ENCODE measurements around the gene ACYP2.
"Not testable (repeated sequence)": the region's sequence is repeated elsewhere in the genome, so short reads cannot be mapped to it uniquely, and the experiment has no call there.

The ACYP2 gene

DNA sequence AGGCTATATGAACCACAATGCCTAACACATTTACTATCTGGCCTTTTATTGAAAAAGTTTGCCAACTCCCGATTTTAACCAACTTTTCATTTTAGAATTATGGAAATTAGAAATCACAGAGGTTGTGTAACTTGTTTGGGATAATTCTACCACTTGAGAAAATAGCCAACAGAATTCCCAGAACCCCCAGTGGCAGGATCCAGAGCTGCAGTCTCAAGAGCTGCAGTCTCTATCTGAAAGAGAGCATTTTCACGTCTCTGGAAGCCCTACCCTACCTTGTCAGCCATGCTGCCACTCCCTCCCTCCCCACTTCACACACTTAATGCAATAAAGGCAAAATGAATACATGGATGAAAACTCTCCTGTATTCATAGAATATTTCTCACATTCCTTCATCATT is 164.0 kb downstream of the ACYP2 start:
- DNase-seq = peak; percentile 24

DNA sequence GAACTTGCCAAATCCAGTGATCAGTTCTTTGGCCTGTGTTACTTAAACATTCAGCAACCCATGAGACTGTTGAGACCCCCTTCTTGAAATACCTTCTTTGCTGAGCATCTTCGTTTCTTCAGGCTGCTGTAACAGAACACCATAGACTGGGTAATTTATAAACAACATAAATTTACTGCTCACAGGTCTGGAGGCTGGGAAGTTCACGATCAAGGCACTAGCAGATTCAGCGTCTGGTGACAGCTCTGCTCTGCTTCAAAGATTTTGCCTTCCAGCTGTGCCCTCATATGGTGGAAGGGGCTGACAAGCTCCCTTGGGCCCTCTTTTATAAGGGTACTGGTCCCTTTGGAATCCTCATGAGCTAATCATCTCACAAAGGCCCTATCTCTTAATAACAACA is 169.4 kb downstream of the ACYP2 start:
- DNase-seq = no peak

DNA sequence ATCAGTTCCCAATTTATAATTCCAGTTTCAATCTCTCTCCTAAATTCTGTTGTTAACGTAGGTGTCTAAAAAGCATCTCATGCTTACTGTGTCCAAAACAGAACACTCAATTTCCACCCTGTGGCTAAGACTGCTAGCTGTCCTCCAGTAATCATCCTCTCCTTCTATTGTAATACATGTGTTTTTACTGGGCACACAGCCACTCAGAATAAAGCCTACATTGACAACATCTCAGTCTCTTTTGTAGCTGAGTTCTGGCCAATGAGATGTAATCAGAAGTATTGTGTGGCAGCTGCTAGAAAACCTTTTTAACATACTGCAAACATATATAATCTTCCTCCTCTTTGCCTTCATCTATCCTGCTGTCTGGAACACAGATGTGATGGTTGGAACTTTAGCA is 170.0 kb downstream of the ACYP2 start:
- DNase-seq = no peak

DNA sequence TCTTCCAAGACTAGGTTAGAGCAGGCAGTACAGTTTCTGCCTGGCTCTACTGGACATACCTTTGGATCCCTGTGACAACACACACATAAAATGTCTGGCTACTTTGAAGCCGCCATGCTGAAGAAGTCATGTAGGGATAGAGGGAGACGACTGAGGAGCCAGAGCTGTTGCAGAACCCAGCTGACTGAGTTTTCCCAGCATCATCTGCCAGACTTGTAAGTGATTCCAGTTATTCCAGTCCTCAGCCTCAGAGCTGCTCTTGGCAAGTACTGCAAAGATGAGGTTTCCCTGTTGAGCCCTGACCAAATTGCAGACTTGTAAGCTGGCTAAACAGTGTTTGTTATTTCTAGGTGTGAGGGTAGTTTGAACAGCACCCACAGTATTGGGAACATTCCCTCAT is 172.1 kb downstream of the ACYP2 start:
- no peak for DNase-seq

DNA sequence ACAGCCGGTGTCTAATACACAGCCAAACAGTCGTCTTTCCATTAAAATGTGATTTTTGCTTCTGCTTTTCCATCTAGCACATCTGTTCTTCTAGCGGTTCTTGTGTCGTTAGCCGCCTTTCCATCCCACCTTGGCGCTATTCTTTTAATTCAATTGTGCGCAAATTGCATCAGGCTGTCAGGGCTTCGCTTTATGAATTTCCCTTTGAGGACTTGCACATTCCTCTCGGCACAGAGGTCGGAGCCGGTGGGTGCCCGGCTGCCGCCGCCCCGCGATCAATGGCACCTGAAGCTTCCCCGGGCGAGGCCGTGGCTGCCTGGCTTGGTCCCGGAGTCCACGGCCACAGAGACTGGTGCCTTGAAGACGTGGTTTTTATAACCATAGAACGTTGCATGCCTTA is 174.5 kb downstream of the ACYP2 start:
- DNase-seq = no peak

DNA sequence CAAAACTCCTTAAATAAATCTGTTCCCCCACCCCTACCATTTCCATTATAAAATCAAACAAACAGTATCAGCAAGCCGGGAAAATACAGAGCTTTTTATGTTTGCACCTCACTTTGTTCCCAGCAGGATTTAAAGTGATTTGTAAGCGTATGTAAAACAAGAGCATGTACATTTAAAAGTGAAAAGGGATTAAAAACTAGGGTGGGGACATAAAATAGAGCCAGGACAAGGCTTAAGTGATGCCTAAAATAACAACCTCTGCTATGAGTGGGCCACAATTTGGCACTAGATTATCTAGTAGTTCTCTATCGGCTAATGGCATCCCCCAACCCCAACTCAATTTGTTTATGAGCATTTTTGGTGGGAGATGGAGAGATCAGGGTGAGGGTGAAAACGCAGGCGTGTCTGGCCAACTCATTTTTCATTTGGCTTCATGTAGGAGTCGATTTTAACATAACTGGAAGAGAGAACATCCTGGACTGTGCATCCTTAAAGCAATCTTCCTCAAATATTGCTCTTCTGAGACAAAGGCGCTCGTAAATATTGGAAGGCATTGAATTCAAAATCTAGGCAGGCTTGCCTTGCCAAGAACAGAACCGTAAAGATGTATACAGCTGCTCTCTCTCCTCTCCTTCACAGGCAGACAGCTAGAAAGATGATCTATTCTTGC is 175.1 kb downstream of the ACYP2 start:
- DNase-seq = no peak

DNA sequence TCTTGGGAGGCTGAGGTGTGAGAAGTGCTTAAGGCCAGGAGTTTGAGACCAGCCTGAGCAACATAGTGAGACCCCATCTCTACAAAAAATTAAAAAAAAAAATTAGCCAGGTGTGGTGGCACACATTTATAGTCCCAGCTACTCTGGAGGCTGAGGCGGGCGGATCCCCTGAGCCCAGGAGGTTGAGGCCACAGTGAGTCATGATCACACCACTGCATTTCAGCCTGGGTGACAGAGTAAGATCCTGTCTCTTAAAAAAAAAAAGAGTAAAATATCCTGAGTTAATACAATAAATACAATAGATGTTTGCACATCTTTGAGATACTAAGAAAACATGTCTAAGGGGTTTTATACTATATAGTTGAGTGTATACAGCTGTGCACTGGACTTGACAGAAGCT is 179.2 kb downstream of the ACYP2 start:
- not testable (repeated sequence) for DNase-seq

DNA sequence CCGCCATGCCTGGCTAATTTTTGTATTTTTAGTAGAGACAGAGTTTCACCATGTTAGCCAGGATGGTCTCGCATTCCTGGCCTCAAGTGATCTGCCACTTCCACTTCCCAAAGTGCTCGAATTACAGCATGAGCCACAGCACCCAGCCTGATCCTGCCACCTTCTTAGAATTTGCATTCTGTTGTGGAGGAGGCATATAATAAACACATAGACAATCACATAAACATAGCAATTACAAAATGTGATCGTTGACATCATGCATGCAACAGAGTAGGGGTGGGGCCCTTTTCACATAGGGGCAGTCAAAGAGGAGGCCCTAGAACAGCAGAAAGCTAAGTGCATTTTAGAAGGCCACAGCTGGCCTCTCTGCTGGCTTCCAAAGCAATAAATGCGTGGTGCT is 180.5 kb downstream of the ACYP2 start:
- no peak for DNase-seq

DNA sequence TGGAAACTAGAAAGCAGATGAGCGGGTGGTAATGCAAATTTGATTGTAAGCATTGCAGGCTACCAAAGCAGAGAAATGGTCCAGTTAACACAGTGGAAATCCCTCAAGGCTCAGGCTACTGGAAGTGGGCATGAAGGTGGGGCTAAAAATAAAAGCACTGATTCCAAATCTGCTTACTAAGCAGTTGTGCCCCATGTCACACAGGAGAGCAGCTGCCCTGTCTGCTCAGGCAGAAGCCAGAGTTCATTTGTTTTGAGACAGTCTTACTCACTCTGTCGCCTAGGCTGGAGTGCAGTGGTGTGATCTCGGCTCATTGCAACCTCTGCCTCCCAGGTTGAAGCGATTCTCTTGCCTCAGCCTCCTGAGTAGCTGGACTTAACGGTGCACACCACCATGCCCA is 183.1 kb downstream of the ACYP2 start:
- DNase-seq = no peak

DNA sequence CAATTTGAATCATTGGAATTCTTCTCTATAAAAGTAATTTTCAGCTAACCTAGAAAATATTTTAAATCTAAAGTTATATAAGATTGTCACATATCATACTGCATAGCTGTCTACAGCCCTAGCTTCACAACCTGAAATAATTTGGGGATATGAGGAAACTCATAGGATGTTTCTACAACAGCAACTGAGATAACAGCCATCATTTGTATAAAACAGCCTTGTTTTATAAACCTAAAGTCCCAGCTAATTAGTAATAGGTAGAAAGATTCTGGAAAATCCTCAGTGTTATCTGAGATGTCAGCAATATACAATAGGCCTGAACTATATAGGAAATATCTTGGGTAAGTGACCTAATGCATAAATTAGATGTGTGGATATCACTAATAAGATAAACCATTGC is 188.2 kb downstream of the ACYP2 start:
- no peak for DNase-seq

DNA sequence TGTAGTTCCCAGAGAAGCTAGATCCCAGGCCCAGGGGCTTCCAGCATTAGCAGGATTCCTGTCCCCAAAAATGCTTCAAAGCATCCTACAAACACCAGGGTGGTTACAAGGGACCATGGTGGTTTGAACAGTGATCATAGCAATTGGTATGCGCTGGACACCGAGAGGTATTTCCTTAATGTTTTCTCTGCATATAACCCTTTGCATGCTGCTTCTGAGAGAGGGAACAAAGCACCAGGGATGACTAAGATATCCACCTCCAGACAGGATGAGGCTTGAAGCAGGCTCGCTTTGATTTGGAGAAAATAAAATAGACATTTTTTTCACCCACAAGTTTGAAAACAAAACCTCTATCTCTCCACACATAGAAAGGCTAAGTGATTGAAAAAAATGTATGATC is 191.1 kb downstream of the ACYP2 start:
- DNase-seq = no peak

DNA sequence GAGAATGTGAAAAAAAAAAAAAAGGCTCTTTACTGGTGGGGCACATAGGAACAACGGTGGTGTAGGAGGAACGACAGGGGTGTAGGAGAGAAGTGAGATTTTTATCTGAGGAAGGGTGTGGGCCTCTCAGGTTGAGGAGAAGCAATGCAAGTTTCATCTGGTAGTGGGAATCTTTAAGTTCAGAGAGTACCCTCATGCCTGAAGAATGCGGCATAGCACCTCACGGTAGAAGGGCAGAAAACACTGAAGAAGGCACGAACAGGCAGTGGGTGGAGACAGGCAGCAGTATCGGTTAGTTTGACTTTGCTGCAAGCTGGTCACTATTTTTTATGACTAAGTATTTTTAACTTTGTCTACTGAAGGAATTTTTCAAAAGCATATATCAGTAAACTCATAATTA is 192.8 kb downstream of the ACYP2 start:
- DNase-seq = no peak

DNA sequence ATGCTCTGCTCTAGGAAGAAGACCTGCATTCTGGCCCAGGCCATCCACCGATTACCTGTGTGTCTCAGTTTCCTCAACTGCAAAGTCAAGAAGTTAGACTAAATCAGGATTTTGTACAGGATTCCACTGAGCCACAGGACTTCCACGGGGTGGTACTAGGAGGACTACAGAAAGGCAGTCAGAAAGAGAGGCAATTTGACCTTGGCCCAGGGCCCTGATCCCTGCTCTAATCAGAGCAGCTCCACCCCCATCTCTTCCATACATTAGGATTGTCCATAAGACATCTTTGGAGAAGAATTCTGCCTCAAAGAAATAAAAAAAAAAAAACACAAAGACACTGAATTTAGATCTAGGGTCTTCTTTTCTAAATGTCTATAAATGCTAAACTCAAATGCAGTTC is 193.4 kb downstream of the ACYP2 start:
- no peak for DNase-seq

DNA sequence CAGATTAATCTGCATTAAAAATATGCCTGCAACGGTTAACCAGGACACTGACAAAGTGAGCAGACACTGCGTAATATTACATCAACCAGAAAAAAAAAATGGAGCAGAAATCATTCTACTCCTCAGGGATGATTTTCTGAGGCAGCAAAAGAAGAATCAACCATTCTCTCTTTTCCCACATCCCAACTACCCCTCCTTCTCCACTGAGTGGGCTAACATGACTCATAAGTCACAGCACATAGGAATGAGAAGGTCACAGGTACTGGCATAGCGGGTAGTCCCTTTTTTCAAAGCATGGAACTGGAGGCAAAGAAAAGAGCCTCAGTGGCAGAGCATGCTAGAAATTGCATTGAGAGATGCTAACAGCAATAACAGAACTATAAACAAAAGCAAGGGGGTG is 194.9 kb downstream of the ACYP2 start:
- DNase-seq = no peak

DNA sequence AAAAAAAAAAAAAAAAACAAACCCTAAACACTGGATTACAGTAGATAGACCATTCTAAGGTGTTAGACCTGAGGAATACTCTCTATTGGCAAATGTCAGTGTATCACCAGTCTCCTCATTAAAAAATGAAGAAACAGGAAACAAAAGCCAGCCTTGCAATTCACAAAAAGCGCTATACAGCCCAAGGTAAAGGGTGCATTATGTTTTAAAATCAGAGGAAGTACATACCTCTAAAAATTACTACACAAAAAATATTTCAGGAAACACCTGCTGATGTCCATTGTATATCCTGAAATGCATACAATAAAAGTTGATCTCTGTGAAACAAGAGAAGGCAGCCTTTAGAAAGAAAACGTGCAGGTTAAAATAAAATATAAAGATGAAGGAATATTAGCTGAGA is 195.5 kb downstream of the ACYP2 start:
- no peak for DNase-seq

DNA sequence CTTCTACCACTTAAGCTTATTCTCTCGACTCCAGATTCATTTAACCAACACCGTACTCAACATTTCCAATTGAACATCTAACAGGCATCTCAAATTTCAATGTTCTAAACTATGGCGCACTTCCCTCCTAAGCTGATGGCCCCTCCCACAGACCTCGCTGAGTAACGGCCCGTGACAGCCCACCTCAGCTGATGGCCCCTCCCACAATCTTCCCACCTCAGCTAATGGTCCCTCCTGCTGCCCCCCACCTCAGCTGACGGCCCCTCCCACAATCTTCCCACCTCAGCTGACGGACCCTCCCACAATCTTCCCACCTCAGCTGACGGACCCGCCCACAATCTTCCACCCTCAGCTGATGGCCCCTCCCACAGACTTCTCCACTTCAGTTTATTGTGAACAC is 197.7 kb downstream of the ACYP2 start:
- DNase-seq = no peak

DNA sequence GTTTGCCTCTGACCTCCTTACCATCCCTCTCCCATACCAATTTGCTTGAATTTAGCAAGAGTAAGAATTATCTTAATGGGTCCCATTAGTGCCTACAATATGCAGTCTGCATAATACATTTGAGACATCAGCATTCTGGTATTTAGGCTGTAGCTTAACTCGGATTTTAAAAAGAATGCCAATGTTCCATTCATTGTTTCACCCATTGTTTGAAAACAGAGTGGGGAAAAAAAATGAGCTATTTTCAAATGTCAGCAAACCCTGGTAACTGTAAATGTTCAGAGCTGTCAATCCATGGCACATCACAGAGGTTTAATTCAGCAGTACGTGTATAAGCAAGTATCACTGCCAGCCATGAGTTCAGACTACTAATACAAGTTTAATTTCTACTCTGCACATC is 202.6 kb downstream of the ACYP2 start:
- DNase-seq = no peak

DNA sequence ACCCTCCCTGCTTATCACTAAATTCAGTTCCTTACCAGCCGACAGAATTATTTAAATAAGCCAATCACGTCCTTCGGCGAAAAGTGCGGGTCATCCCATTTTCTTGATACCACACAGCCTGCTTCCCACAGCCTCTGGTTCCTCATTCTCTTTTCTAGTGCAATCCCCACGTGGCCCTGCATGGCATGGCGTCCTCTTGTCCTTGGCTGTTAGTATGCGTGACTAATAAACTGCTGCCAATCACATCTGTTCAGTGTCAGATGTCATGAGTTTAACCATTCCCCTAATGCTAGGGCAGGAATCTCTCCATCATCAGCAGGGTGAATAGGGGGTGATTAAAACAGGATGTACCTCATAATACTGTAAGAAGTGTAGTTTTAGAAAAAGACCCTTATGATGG is 203.4 kb downstream of the ACYP2 start:
- DNase-seq = no peak

DNA sequence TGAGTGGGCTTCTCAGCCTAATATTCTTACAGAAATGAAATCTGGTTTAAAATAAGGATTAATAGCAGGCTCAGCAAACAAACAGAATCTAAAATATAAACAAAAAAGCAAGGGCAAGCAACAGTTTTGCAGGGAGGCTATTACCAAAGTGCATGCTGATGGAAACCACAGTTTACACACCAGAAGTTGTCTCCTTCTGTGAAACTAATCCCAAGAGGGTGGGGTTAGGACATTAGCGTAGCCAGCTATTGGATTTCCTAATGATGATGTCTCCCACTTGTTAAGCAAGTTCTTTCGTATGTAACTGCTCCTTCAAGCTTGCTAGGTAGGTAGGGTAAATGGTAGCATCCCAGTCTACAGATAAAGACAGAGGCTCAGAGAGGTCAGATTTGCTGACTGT is 205.6 kb downstream of the ACYP2 start:
- peak; percentile 18 for DNase-seq

DNA sequence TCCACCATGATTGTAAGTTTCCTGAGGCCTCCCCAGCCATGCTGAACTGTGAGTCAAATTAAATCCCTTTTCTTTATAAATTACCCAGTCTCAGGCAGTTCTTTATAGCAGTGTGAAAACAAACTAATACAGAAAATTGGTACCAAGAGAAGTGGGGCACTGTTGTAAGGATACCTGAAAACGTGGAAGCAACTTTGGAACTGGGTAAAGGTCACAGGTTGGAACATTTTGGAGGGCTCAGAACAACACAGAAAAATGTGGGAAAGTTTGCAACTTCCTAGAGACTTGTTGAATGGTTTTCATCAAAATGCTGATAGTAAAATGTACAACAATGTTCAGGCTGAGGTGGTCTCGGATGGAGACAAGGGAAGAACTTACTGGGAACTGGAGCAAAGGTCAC is 209.1 kb downstream of the ACYP2 start:
- DNase-seq = not testable (repeated sequence)

DNA sequence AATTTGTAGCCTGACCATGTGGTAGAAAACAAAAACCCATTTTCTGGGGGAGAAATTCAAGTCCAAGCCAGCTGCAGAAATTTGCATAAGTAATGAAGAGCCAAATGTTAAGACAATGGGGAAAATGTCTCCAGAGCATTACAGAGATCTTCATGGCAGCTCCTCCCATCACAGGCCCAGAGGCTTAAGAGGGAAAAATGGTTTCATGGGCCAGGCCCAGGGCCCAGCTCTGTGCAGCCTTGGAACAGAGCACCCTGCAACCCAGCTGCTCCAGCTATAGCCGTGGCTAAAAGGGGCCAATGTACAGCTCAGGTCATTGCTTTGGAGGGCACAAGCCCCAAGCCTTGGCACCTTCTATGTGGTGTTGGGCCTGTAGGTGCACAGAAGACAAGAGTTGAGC is 209.7 kb downstream of the ACYP2 start:
- no peak for DNase-seq

DNA sequence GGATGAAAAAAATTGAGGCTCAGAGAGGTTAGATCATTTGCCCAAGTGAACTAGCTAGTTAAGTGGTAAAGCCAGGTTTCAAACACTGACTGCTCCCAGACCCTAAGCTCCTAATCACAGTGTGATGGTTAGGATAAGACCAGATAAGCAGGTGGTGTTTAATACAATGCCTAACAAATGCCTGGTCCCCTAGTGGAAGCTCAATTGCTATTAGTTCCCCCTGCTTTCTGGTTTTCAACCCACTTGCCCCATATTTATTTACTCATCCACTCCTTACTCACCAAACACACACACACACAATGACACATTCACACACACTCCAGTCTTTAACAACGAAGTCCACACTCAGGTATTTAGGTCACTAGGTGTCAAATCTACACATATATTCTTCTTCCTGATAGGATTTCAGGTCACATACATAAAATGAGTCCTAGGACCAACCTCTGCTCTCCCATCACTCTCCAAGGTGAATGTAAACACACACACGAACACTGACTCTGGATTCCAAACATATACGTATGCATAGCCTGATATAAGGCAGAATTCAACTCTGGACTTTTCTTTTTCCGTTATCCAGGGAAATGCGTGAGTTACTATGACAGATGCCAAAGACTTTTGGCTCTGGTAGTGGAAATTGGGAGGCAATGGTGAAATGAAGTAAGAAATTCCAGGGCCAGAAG is 214.2 kb downstream of the ACYP2 start:
- DNase-seq = peak; percentile 85

DNA sequence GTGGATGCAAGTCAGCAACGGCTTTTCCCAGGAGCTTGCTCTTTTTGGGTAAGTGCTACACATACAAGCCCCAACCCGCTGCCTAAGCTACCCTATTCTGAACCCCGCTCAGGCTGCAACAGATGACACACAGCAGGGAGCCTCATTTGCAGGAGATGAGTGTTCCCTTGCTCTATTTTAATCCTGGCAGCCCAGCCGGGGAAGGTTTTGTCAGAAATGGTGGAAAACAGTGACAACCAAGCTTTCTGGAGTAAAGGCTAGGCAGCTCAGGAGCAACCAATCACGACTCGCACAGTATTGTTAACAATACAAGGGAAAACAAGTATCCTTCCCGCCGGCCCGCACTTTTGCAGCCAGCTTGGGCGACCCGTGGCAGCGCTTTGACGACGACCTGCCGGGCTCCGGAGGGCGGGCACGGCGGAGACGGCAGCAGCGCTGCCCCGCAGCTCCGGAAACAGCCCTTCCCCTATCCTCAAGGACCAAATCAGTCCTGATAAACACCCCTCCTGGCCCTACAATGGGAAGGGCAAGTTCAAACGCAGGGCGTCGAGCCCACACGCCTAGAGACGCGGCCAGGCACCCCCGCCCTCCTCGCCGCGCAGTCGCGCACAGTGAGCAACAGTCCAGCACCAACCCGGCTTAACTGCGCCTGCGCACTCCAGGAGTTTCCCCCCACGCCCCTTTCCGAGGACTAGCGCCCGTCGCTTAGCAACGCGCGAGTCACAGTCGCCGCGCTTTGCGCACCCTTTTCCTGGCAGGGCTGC is 214.9 kb downstream of the ACYP2 start:
- peak; percentile 99 for DNase-seq

All from NCI-H82 (cell line).